GM20000 (cell line): ENCODE results near the gene ANKFN1.

ENCODE experiments used
- DNase-seq: peaks from one replicate; pipeline ENCODE4 v3.0.0; 2012; ENCODE audit warnings: low spot score
- TF ChIP-seq, protein P1 (sequence below): IDR thresholded peaks from 2 replicates; pipeline ENCODE4 v1.5.1; 2012; ENCODE audit warnings: mild to moderate bottlenecking, control low read depth; ENCODE audit errors: extremely low read depth, missing control alignments

The ANKFN1 gene

DNA sequence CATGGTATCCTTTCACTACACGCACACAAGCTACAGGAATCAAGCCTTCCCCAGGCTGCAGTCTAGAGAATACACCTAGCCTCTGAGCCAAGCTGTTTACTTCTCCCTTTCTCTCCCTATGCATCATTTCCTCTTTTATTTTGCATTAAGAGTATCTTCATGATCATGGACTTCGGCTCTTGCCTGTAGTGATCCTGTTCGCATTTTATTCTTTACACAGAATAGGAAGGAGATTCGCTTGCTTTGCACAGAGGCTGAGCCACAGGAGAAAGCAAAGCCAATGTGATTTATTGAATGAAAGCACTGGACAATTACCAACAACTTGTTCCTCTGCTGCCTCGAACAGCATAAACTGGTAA, 172.7 kb downstream of the ANKFN1 start:
- no peak for DNase-seq
- TF ChIP-seq, protein P1, sequence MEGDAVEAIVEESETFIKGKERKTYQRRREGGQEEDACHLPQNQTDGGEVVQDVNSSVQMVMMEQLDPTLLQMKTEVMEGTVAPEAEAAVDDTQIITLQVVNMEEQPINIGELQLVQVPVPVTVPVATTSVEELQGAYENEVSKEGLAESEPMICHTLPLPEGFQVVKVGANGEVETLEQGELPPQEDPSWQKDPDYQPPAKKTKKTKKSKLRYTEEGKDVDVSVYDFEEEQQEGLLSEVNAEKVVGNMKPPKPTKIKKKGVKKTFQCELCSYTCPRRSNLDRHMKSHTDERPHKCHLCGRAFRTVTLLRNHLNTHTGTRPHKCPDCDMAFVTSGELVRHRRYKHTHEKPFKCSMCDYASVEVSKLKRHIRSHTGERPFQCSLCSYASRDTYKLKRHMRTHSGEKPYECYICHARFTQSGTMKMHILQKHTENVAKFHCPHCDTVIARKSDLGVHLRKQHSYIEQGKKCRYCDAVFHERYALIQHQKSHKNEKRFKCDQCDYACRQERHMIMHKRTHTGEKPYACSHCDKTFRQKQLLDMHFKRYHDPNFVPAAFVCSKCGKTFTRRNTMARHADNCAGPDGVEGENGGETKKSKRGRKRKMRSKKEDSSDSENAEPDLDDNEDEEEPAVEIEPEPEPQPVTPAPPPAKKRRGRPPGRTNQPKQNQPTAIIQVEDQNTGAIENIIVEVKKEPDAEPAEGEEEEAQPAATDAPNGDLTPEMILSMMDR, result no peak

DNA sequence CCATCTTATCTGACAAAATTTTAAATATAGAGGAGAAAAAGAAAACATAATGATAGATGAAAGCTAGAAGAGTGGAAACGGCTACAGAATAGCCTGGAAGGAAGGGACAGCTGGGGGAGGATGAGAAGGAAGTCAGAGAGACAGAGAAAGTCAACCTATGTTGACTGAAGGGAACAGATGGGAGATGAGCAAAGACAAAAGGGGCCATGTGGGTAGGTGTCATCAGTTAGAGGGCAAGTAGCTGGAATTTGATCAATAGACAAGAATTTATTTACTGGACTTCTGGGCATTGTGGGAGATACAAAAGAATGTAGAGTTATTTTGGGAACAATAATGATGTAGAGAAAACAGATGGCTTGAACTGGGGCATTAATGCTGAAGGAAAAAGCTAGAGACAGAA, 194.4 kb downstream of the ANKFN1 start:
- no peak for DNase-seq
- TF ChIP-seq, protein P1, result no peak

DNA sequence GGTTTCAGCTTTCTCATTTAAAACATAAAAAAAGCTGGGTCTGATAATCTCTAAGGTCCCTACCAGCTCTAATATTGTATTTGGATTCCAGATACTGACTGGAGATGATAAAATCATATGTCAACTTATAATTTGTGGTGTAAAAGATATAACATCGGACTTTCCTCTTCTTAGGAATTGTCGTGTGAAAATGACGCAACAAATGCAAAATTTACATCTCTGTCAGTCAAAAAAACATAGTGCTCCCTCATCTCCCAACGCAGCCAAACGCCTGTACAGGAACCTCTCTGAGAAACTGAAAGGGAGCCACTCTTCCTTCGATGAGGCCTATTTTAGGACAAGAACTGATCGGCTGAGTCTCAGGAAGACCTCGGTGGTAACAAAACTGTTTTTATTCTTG, 197.3 kb downstream of the ANKFN1 start:
- no peak for DNase-seq
- TF ChIP-seq, protein P1, result no peak

DNA sequence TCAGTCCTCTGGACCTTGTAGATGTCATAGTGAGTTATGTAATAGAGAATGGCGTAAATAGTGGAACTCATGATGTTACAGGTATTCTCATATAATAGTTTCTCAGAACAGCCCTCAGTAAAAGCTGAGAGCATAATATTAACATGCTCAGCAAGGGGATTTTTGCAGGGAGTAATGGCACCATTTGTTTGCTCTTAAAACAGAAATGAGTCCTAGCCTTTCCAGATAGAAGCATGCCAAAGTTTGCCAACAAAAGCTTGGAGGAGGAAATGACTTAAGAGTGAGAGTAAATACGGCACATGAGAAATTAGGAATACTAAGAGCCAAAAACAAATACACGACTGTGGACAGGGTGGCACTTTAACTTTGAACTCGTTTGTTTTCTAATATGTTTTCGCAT, 198.4 kb downstream of the ANKFN1 start:
- TF ChIP-seq, protein P1, result no peak
- no peak for DNase-seq

DNA sequence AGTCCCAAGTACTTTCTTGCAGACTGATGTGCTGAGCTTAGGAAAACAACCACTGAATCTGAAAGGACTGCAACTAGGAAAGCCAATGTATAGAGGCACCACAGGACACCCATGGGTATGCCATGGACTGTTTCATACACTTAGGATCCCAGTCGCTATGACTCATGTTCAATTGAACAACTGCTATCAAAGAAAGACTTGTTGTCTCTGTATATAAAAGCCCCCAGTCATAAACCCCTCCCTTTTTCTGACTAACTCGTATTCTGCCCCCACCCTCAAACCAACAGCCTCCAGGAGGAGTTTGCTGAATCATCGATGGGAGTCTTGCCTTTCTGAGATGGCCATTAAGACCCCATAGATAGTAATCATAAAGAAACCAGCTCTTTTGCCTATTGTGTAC, 205.4 kb downstream of the ANKFN1 start:
- TF ChIP-seq, protein P1, result no peak
- no peak for DNase-seq

DNA sequence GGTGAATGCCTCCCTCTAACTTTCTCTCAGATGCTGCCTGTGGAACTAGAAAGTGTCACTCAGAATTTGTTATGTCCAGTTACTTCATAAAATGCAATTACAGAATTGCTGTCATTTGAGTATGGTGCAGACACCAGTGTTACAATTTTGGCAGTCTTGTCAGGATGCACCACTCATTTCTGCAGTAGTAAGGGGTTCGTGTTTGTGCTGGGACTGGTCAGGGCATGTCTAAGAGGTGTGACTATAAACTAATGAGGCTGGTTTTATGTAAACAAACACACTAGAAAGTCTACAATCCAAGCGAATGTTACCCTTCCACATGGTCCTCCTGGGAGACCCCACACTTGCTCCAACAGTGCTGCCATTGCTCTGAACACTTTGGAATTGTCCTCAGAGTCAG, 206.2 kb downstream of the ANKFN1 start:
- TF ChIP-seq, protein P1, result no peak
- no peak for DNase-seq

DNA sequence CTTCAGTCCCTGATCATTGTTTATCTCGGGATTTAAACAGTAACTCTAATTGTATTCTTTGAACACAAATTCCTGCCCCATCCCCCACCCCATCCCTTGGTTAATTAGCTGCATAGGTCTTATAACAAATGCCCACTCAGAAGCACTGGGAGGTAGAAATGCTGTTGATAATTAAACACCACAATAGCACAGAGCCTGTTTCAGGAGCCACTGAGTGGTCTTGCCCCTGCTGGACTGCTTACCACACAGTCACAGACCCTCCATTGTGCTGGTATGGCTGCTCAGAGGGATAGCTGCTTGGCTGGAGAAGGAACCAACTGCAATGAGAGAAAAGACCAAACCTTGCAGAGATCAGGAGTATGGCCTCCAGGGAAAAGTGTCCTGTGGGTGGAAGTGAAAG, 214.1 kb downstream of the ANKFN1 start:
- no peak for DNase-seq
- TF ChIP-seq, protein P1, result no peak
